ENCODE data around the gene KSR1.

GRCh38 chr17:27622986-27623385 is 166.7 kb downstream of the KSR1 start:
- no peak for TF ChIP-seq CTCF (IDR thresholded peaks at IDR 0.05)
- TF ChIP-seq POLR2A (IDR thresholded peaks at IDR 0.05): no peak
